ENCODE measurements around the gene CACNA1G. TPM values are rescaled to one million over a fixed set of nuclear protein-coding genes. Genes with fewer than 3 reads are reported as not detected.

Gene CACNA1G
- total RNA-seq, 3 donors from 2014 or later (not counting 1 experiment from before 2014, with no cell fraction given), result not detected

- intact Hi-C loops (cut with micrococcal nuclease), result no loop called here
- H3K36me3 Mint-ChIP-seq, result no peaks in the 10 kb centered on the region
- ATAC-seq, result no peak
- TF ChIP-seq CTCF (IDR thresholded peaks at IDR 0.05), result no peak
- H3K27ac ChIP-seq (ENCODE audit: low read length), result no peak overlapping the region
- H3K27me3 Mint-ChIP-seq (ENCODE audit: low read depth in 2 of 2), result peaks cover 0 to 6% of the 10 kb centered on the region in 2 donors
- H3K4me1 ChIP-seq (ENCODE audit: control insufficient read depth, insufficient read depth, low read length), result no peaks in the 10 kb centered on the region
- no peak overlapping the region for H3K27ac Mint-ChIP-seq
- peaks cover 0 to 7% of the 10 kb centered on the region in 2 donors for H3K4me1 Mint-ChIP-seq
- H3K9me3 ChIP-seq (ENCODE audit: control insufficient read depth, insufficient read depth, low read length), result no peaks in the 10 kb centered on the region
- WGBS (ENCODE audit: insufficient coverage), result 71% methylated on average over 4 of the region's 5 CpGs
- no peaks in the 10 kb centered on the region for H3K9me3 Mint-ChIP-seq
- no peak overlapping the region for H3K4me3 Mint-ChIP-seq
- no peaks in the 10 kb centered on the region for H3K27me3 ChIP-seq (ENCODE audit: control insufficient read depth, insufficient read depth, low read length)
- H3K36me3 ChIP-seq (ENCODE audit: control insufficient read depth, insufficient read depth, low read length), result no peaks in the 10 kb centered on the region
- no peak overlapping the region for H3K4me3 ChIP-seq (ENCODE audit: low read length)
- no peak for DNase-seq
These were observed 100.8 kb downstream of the CACNA1G start for GRCh38 chr17:50661348-50661747.

- H3K9me3 Mint-ChIP-seq, result no peaks in the 10 kb centered on the region
- no peak for ATAC-seq
- no peak for TF ChIP-seq CTCF (IDR thresholded peaks at IDR 0.05)
- H3K36me3 ChIP-seq (ENCODE audit: control insufficient read depth, insufficient read depth, low read length), result no peaks in the 10 kb centered on the region
- H3K4me3 Mint-ChIP-seq, result no peak overlapping the region
- intact Hi-C loops (cut with micrococcal nuclease), result no loop called here
- no peak overlapping the region for H3K4me3 ChIP-seq (ENCODE audit: low read length)
- no peaks in the 10 kb centered on the region for H3K9me3 ChIP-seq (ENCODE audit: control insufficient read depth, insufficient read depth, low read length)
- 43% methylated on average over 9 of the region's 9 CpGs for WGBS (ENCODE audit: insufficient coverage)
- peaks cover 0 to 7% of the 10 kb centered on the region in 2 donors for H3K4me1 Mint-ChIP-seq
- DNase-seq, result no peak
- no peak overlapping the region for H3K27ac ChIP-seq (ENCODE audit: low read length)
- no peaks in the 10 kb centered on the region for H3K27me3 ChIP-seq (ENCODE audit: control insufficient read depth, insufficient read depth, low read length)
- H3K4me1 ChIP-seq (ENCODE audit: control insufficient read depth, insufficient read depth, low read length), result no peaks in the 10 kb centered on the region
- no peak overlapping the region for H3K27ac Mint-ChIP-seq
- no peaks in the 10 kb centered on the region for H3K36me3 Mint-ChIP-seq
- H3K27me3 Mint-ChIP-seq (ENCODE audit: low read depth in 2 of 2), result peaks cover 0 to 6% of the 10 kb centered on the region in 2 donors
These were observed 101.4 kb downstream of the CACNA1G start for GRCh38 chr17:50661795-50662391.

- Histone ChIP-seq H3K4me3 (ENCODE audit: low read length) (no peak overlapping the region), H3K36me3 (ENCODE audit: control insufficient read depth, insufficient read depth, low read length) (no peaks in the 10 kb centered on the region), H3K27ac (ENCODE audit: low read length) (no peak overlapping the region), H3K27me3 (ENCODE audit: control insufficient read depth, insufficient read depth, low read length) (no peaks in the 10 kb centered on the region), H3K9me3 (ENCODE audit: control insufficient read depth, insufficient read depth, low read length) (no peaks in the 10 kb centered on the region), H3K4me1 (ENCODE audit: control insufficient read depth, insufficient read depth, low read length) (no peaks in the 10 kb centered on the region)
- ATAC-seq (no peak), DNase-seq (no peak)
- Mint-ChIP-seq H3K27ac (no peak overlapping the region), H3K9me3 (no peaks in the 10 kb centered on the region), H3K4me3 (no peak overlapping the region), H3K4me1 (peaks cover 0 to 7% of the 10 kb centered on the region in 2 donors), H3K36me3 (no peaks in the 10 kb centered on the region), H3K27me3 (ENCODE audit: low read depth in 2 of 2) (peaks cover 0 to 6% of the 10 kb centered on the region in 2 donors)
- intact Hi-C loops (cut with micrococcal nuclease), result no loop called here
- no peak for TF ChIP-seq CTCF (IDR thresholded peaks at IDR 0.05)
- WGBS (ENCODE audit: insufficient coverage), result 88% methylated on average over 8 of the region's 9 CpGs
These were observed 102.2 kb downstream of the CACNA1G start for GRCh38 chr17:50662632-50663225.
